ENCODE data around the gene NCOR1. TPM values are rescaled to one million over a fixed set of nuclear protein-coding genes. Genes with fewer than 3 reads are reported as not detected.

Gene NCOR1
- total and polyA plus RNA-seq, 10 of the 15 experiments (the other 5 are each of a cell fraction or from before 2014, with no cell fraction given) = 34.5 to 135 (median 82.9) TPM

GRCh38 chr17:16251043-16251442 lies 35.7 kb upstream of the NCOR1 start (continued):
- TF ChIP-seq, protein P1, sequence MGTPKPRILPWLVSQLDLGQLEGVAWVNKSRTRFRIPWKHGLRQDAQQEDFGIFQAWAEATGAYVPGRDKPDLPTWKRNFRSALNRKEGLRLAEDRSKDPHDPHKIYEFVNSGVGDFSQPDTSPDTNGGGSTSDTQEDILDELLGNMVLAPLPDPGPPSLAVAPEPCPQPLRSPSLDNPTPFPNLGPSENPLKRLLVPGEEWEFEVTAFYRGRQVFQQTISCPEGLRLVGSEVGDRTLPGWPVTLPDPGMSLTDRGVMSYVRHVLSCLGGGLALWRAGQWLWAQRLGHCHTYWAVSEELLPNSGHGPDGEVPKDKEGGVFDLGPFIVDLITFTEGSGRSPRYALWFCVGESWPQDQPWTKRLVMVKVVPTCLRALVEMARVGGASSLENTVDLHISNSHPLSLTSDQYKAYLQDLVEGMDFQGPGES (IDR thresholded peaks at IDR 0.05) = no peak
- TF ChIP-seq CBX3 (IDR thresholded peaks at IDR 0.05; ENCODE audit: borderline replicate concordance, low read depth) (no peak), ZNF687 (IDR thresholded peaks at IDR 0.05) (no peak)

- Histone ChIP-seq H3K9ac (ENCODE audit: control insufficient read depth, insufficient read depth, low read length) (no peak overlapping the region), H3K9me3 (replicated peaks; ENCODE audit: control insufficient read depth, insufficient read depth, low read length) (no peaks in the 10 kb centered on the region), H3K36me3 (ENCODE audit: control insufficient read depth in 2 of 2, insufficient read depth in 2 of 2, low read length in 1 of 2) (no peaks in the 10 kb centered on the region; a peak in 1 of 4 replicates), H3K4me1 (ENCODE audit: control insufficient read depth, insufficient read depth, low read length) (no peaks in the 10 kb centered on the region), H3K27ac (ENCODE audit: control insufficient read depth, insufficient read depth) (no peak overlapping the region), H3K79me2 (ENCODE audit: control insufficient read depth, insufficient read depth, low read length) (no peaks in the 10 kb centered on the region), H3K4me3 (no peak overlapping the region), H4K20me1 (ENCODE audit: control insufficient read depth, insufficient read depth) (no peaks in the 10 kb centered on the region), H3K27me3 (replicated peaks in 1 of 2; ENCODE audit: control insufficient read depth in 2 of 2, insufficient read depth in 2 of 2, low read length in 1 of 2) (no peaks in the 10 kb centered on the region), H3K4me2 (ENCODE audit: control insufficient read depth, insufficient read depth) (no peak overlapping the region), H2AFZ (ENCODE audit: control insufficient read depth, low read depth, low read length) (no peak overlapping the region)
- ChIA-PET SMC1A (ENCODE audit: uncharacterized antibody, unreplicated experiment) (interaction anchor here (0.8 to 1.7 kb wide), 3 partner anchors 9 to 35 kb away, joined by 4 to 5 read pairs (median 4); no protein-coding TSS in a partner anchor), POLR2A (no interaction called here), RAD21 (ENCODE audit: unreplicated experiment) (interaction anchor here (0.7 kb wide), 1 partner anchor 188 kb away, joined by 3 read pairs; no protein-coding TSS in a partner anchor), CTCF (interaction anchor here (0.7 to 0.8 kb wide), 2 partner anchors 16 to 76 kb away, joined by 3 read pairs; no protein-coding TSS in a partner anchor)
- intact Hi-C loops (cut with micrococcal nuclease; ENCODE audit: unreplicated experiment) = no loop called here
- TF ChIP-seq TBL1XR1 (IDR thresholded peaks at IDR 0.05; ENCODE audit: low read depth, low read length) (no peak), POLR2A (IDR thresholded peaks at IDR 0.05; ENCODE audit: low read depth, low read length) (no peak), BMI1 (IDR thresholded peaks at IDR 0.05; ENCODE audit: borderline replicate concordance) (no peak), ZNF687 (IDR thresholded peaks at IDR 0.05) (no peak), ZNF384 (IDR thresholded peaks at IDR 0.05; ENCODE audit: borderline replicate concordance, low read depth, low read length) (no peak), MYB (IDR thresholded peaks at IDR 0.05; ENCODE audit: borderline replicate concordance, low read depth, low read length) (no peak)
- ATAC-seq (no peak), FAIRE-seq (no peak), DNase-seq (ENCODE audit: low read depth, low spot score) (no peak)
- no TSS peak for BruUV-seq (replicated peaks)
- WGBS (ENCODE audit: insufficient coverage, insufficient replicate concordance, low lambda C conversion rate, missing lambda C conversion rate) = 100% methylated on average over 1 of the region's 1 CpG
- in situ Hi-C loops (cut with MboI) = no loop called here
Observed at GRCh38 chr17:16250635-16251034, 35.3 kb upstream of the NCOR1 start.

Measured in GM12878 (cell line).